ENCODE data around the gene MRC1. TPM values are rescaled to one million over a fixed set of nuclear protein-coding genes. Genes with fewer than 3 reads are reported as not detected.

MRC1 gene
- polyA plus RNA-seq, 1 donor (not counting 4 experiments of a cell fraction or from before 2014, with no cell fraction given) = 0.01 TPM

GRCh38 chr10:17882557-17882956, 73.4 kb downstream of the MRC1 start:
- Histone ChIP-seq H3K4me2 (ENCODE audit: control insufficient read depth, extremely low read depth, insufficient read depth, low read depth, low read length) (no peak overlapping the region), H3K36me3 (ENCODE audit: control insufficient read depth in 2 of 2, extremely low read depth in 1 of 2, insufficient read depth in 2 of 2, low read length in 2 of 2) (no peaks in the 10 kb centered on the region), H3K4me1 (ENCODE audit: control insufficient read depth, extremely low read depth, insufficient read depth, low read length) (no peaks in the 10 kb centered on the region), H3K9me1 (ENCODE audit: control insufficient read depth, extremely low read depth, insufficient read depth, low read length) (no peaks in the 10 kb centered on the region), H3K9me3 (ENCODE audit: control insufficient read depth, low read depth, low read length) (no peaks in the 10 kb centered on the region), H2AFZ (ENCODE audit: control insufficient read depth, low read length) (no peak overlapping the region), H3K27ac (ENCODE audit: control insufficient read depth, insufficient read depth, low read length) (no peak overlapping the region), H3K9ac (ENCODE audit: control insufficient read depth, extremely low read depth, insufficient read depth, low read length) (no peak overlapping the region), H3K4me3 (ENCODE audit: control insufficient read depth in 2 of 3, extremely low read depth in 1 of 3, insufficient read depth in 2 of 3, low read depth in 1 of 3, low read length in 3 of 3) (no peak overlapping the region), H4K20me1 (ENCODE audit: control insufficient read depth, extremely low read depth, insufficient read depth, low read length) (no peaks in the 10 kb centered on the region), H3K27me3 (ENCODE audit: control insufficient read depth, extremely low read depth, insufficient read depth, low read length) (no peaks in the 10 kb centered on the region), H3K79me2 (ENCODE audit: control insufficient read depth, insufficient read depth, low read length) (no peaks in the 10 kb centered on the region)
- TF ChIP-seq, protein P1, sequence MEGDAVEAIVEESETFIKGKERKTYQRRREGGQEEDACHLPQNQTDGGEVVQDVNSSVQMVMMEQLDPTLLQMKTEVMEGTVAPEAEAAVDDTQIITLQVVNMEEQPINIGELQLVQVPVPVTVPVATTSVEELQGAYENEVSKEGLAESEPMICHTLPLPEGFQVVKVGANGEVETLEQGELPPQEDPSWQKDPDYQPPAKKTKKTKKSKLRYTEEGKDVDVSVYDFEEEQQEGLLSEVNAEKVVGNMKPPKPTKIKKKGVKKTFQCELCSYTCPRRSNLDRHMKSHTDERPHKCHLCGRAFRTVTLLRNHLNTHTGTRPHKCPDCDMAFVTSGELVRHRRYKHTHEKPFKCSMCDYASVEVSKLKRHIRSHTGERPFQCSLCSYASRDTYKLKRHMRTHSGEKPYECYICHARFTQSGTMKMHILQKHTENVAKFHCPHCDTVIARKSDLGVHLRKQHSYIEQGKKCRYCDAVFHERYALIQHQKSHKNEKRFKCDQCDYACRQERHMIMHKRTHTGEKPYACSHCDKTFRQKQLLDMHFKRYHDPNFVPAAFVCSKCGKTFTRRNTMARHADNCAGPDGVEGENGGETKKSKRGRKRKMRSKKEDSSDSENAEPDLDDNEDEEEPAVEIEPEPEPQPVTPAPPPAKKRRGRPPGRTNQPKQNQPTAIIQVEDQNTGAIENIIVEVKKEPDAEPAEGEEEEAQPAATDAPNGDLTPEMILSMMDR (optimal IDR thresholded peaks at IDR 0.05 in 1 of 3, IDR thresholded peaks at IDR 0.05 in 1 of 3, conservative IDR thresholded peaks at IDR 0.05 in 1 of 3; ENCODE audit: extremely low read depth in 1 of 3, insufficient read depth in 2 of 3, low read length in 3 of 3) = no peak
- TF ChIP-seq EZH2 (IDR thresholded peaks at IDR 0.05; ENCODE audit: low read length) = no peak
- DNase-seq (ENCODE audit: low read depth, low spot score) (no peak), FAIRE-seq (no peak)
- dilution Hi-C loops (cut with MboI; ENCODE audit: extremely low pct_ligation_motif_present, low sequenced_read_pairs) = no loop called here

GRCh38 chr10:17883621-17884020, 74.5 kb downstream of the MRC1 start:
- no peak overlapping the region for H3K4me3 ChIP-seq (ENCODE audit: control insufficient read depth in 2 of 3, extremely low read depth in 1 of 3, insufficient read depth in 2 of 3, low read depth in 1 of 3, low read length in 3 of 3)
- no peaks in the 10 kb centered on the region for H3K9me3 ChIP-seq (ENCODE audit: control insufficient read depth, low read depth, low read length)
- H4K20me1 ChIP-seq (ENCODE audit: control insufficient read depth, extremely low read depth, insufficient read depth, low read length) = no peaks in the 10 kb centered on the region
- no peaks in the 10 kb centered on the region for H3K27me3 ChIP-seq (ENCODE audit: control insufficient read depth, extremely low read depth, insufficient read depth, low read length)
- no peaks in the 10 kb centered on the region for H3K9me1 ChIP-seq (ENCODE audit: control insufficient read depth, extremely low read depth, insufficient read depth, low read length)
- H2AFZ ChIP-seq (ENCODE audit: control insufficient read depth, low read length) = no peak overlapping the region
- TF ChIP-seq, protein P1 (optimal IDR thresholded peaks at IDR 0.05 in 1 of 3, IDR thresholded peaks at IDR 0.05 in 1 of 3, conservative IDR thresholded peaks at IDR 0.05 in 1 of 3; ENCODE audit: extremely low read depth in 1 of 3, insufficient read depth in 2 of 3, low read length in 3 of 3) = no peak
- TF ChIP-seq EZH2 (IDR thresholded peaks at IDR 0.05; ENCODE audit: low read length) = no peak
- FAIRE-seq = peak; percentile 5
- no peaks in the 10 kb centered on the region for H3K4me1 ChIP-seq (ENCODE audit: control insufficient read depth, extremely low read depth, insufficient read depth, low read length)
- no peak overlapping the region for H3K4me2 ChIP-seq (ENCODE audit: control insufficient read depth, extremely low read depth, insufficient read depth, low read depth, low read length)
- no peak overlapping the region for H3K9ac ChIP-seq (ENCODE audit: control insufficient read depth, extremely low read depth, insufficient read depth, low read length)
- dilution Hi-C loops (cut with MboI; ENCODE audit: extremely low pct_ligation_motif_present, low sequenced_read_pairs) = no loop called here
- no peaks in the 10 kb centered on the region for H3K36me3 ChIP-seq (ENCODE audit: control insufficient read depth in 2 of 2, extremely low read depth in 1 of 2, insufficient read depth in 2 of 2, low read length in 2 of 2)
- DNase-seq (ENCODE audit: low read depth, low spot score) = no peak
- H3K79me2 ChIP-seq (ENCODE audit: control insufficient read depth, insufficient read depth, low read length) = no peaks in the 10 kb centered on the region
- H3K27ac ChIP-seq (ENCODE audit: control insufficient read depth, insufficient read depth, low read length) = no peak overlapping the region
